Measurements from ENCODE around the gene TMC1. TPM values are rescaled to one million over a fixed set of nuclear protein-coding genes. Genes with fewer than 3 reads are reported as not detected.

TMC1 gene
- total and polyA plus RNA-seq, 9 donors: 0.12 to 1.4 (median 0.48) TPM

GRCh38 chr9:72703574-72703973, 182.2 kb downstream of the TMC1 start:
- Histone ChIP-seq H3K4me1 (ENCODE audit: insufficient read depth) (no peaks in the 10 kb centered on the region), H3K27ac (no peak overlapping the region), H3K4me3 (no peak overlapping the region), H3K36me3 (no peaks in the 10 kb centered on the region), H3K9me3 (no peaks in the 10 kb centered on the region), H3K27me3 (no peaks in the 10 kb centered on the region)
- intact Hi-C loops (cut with DNase I): loop anchor here in 1 of 4 donors (10.0 kb wide), 1 partner anchor 59 kb away; no protein-coding TSS in a partner anchor
- TF ChIP-seq EP300 (IDR thresholded peaks at IDR 0.05): no peak
- no peak for TF ChIP-seq POLR2A (IDR thresholded peaks at IDR 0.05)
- TF ChIP-seq CTCF (IDR thresholded peaks at IDR 0.05): no peak
- DNase-seq: no peak
- 88 to 90% (median 89%) methylated on average over 4 of the region's 4 CpGs for WGBS, 3 donors

- WGBS, 3 donors: 96 to 100% (median 100%) methylated on average over 1 of the region's 1 CpG
- H3K36me3 ChIP-seq: no peaks in the 10 kb centered on the region
- no peak overlapping the region for H3K27ac ChIP-seq
- H3K4me3 ChIP-seq: no peak overlapping the region
- no peaks in the 10 kb centered on the region for H3K27me3 ChIP-seq
- intact Hi-C loops (cut with DNase I): loop anchor here in 1 of 4 donors (10.0 kb wide), 1 partner anchor 60 kb away; no protein-coding TSS in a partner anchor
- no peak for DNase-seq
- no peaks in the 10 kb centered on the region for H3K4me1 ChIP-seq (ENCODE audit: insufficient read depth)
- no peaks in the 10 kb centered on the region for H3K9me3 ChIP-seq
- TF ChIP-seq POLR2A (IDR thresholded peaks at IDR 0.05) (no peak), EP300 (IDR thresholded peaks at IDR 0.05) (no peak), CTCF (IDR thresholded peaks at IDR 0.05) (no peak)
These were observed 183.4 kb downstream of the TMC1 start for GRCh38 chr9:72704688-72705375.

GRCh38 chr9:72718503-72718902, 197.1 kb downstream of the TMC1 start:
- TF ChIP-seq POLR2A (IDR thresholded peaks at IDR 0.05) (no peak), CTCF (IDR thresholded peaks at IDR 0.05) (no peak), EP300 (IDR thresholded peaks at IDR 0.05) (no peak)
- Histone ChIP-seq H3K27me3 (no peaks in the 10 kb centered on the region), H3K27ac (no peak overlapping the region), H3K36me3 (no peaks in the 10 kb centered on the region), H3K9me3 (no peaks in the 10 kb centered on the region), H3K4me1 (ENCODE audit: insufficient read depth) (no peaks in the 10 kb centered on the region), H3K4me3 (no peak overlapping the region)
- intact Hi-C loops (cut with DNase I): no loop called here
- WGBS, 3 donors: 79 to 83% (median 81%) methylated on average over 3 of the region's 3 CpGs
- no peak for DNase-seq

- no peak for DNase-seq
- Histone ChIP-seq H3K4me3 (no peak overlapping the region), H3K36me3 (no peaks in the 10 kb centered on the region), H3K27ac (no peak overlapping the region), H3K9me3 (no peaks in the 10 kb centered on the region), H3K27me3 (no peaks in the 10 kb centered on the region), H3K4me1 (ENCODE audit: insufficient read depth) (no peaks in the 10 kb centered on the region)
- intact Hi-C loops (cut with DNase I): no loop called here
- 84 to 93% (median 87%) methylated on average over 1 of the region's 1 CpG for WGBS, 3 donors
- TF ChIP-seq CTCF (IDR thresholded peaks at IDR 0.05) (no peak), POLR2A (IDR thresholded peaks at IDR 0.05) (no peak), EP300 (IDR thresholded peaks at IDR 0.05) (no peak)
These were observed 199.7 kb downstream of the TMC1 start for GRCh38 chr9:72721067-72721466.

Data from ovary (tissue), 9 donors.